Activated naive CD4-positive, alpha-beta T cell treated with anti-CD3 and anti-CD28 coated beads, Interleukin-2, amount 10 ng/mL, durations not matched to agents 7 days and 5 days (primary cell): ENCODE data around the gene RAX2.
A peak's percentile ranks its signal among the peaks of the same experiment; 100 is the strongest.

Source experiments
- CTCF ChIA-PET: fragments of 350-600 bp; sonication (Branson Sonifier 250); formaldehyde crosslinking; loops from one replicate; lab custom pipeline; 2021; ENCODE audit warnings: antibody characterized with exemption; lab: Charles Lee
- DNase-seq: peaks from one replicate; pipeline ENCODE4 v3.0.0-alpha.2; 2020
- H3K27ac Mint-ChIP-seq: one replicate; pipeline ENCODE4 v1.8.0; 2021; ENCODE audit warnings: mild to moderate bottlenecking, moderate library complexity, mixed read lengths
- H3K27me3 Mint-ChIP-seq: one replicate; pipeline ENCODE4 v1.8.0; 2021; ENCODE audit warnings: mild to moderate bottlenecking, mixed read lengths
- H3K36me3 Mint-ChIP-seq: one replicate; pipeline ENCODE4 v1.8.0; 2021; ENCODE audit warnings: mixed read lengths
- H3K4me1 Mint-ChIP-seq: one replicate; pipeline ENCODE4 v1.8.0; 2021; ENCODE audit warnings: mixed read lengths
- H3K4me3 Mint-ChIP-seq: one replicate; pipeline ENCODE4 v1.8.0; 2021; ENCODE audit warnings: mild to moderate bottlenecking, moderate library complexity, mixed read lengths
- H3K9me3 Mint-ChIP-seq: one replicate; pipeline ENCODE4 v1.8.0; 2021; ENCODE audit warnings: mixed read lengths

Gene RAX2

GRCh38 chr19:3790941-3791340, 18.9 kb upstream of the RAX2 start:
- no peak overlapping the region for H3K4me3 Mint-ChIP-seq
- peaks cover 2% of the 10 kb centered on the region for H3K9me3 Mint-ChIP-seq
- DNase-seq, result no peak
- peaks cover 9% of the 10 kb centered on the region for H3K4me1 Mint-ChIP-seq
- H3K27me3 Mint-ChIP-seq, result peaks cover 39% of the 10 kb centered on the region
- H3K27ac Mint-ChIP-seq, result no peak overlapping the region
- peaks cover 2% of the 10 kb centered on the region for H3K36me3 Mint-ChIP-seq
- CTCF ChIA-PET, result no interaction called here

- no peak for DNase-seq
- CTCF ChIA-PET, result no interaction called here
- peaks cover 4% of the 10 kb centered on the region for H3K36me3 Mint-ChIP-seq
- peaks cover 43% of the 10 kb centered on the region for H3K27me3 Mint-ChIP-seq
- no peak overlapping the region for H3K27ac Mint-ChIP-seq
- H3K9me3 Mint-ChIP-seq, result peaks cover 2% of the 10 kb centered on the region
- no peak overlapping the region for H3K4me3 Mint-ChIP-seq
- peaks cover 11% of the 10 kb centered on the region for H3K4me1 Mint-ChIP-seq
Observed at GRCh38 chr19:3790209-3790734, 18.2 kb upstream of the RAX2 start.

- Mint-ChIP-seq H3K4me3 (no peak overlapping the region), H3K4me1 (peaks cover 19% of the 10 kb centered on the region), H3K27me3 (peaks cover 53% of the 10 kb centered on the region), H3K27ac (peak overlapping the region; percentile 21), H3K9me3 (peaks cover 2% of the 10 kb centered on the region), H3K36me3 (peaks cover 7% of the 10 kb centered on the region)
- CTCF ChIA-PET, result no interaction called here
- no peak for DNase-seq
Observed at GRCh38 chr19:3788996-3789778, 17.2 kb upstream of the RAX2 start.

GRCh38 chr19:3785938-3786824, 14.2 kb upstream of the RAX2 start, which contains the start of gene MATK:
Gene MATK (minus strand): TSS chr19:3786381. CDS start chr19:3785135, 1,246 bp downstream.
- Mint-ChIP-seq H3K27me3 (peaks cover 47% of the 10 kb centered on the region), H3K4me3 (peak within 1 kb of the TSS; percentile 76), H3K4me1 (peaks cover 24% of the 10 kb centered on the region), H3K9me3 (peaks cover 15% of the 10 kb centered on the region), H3K36me3 (peaks cover 30% of the 10 kb centered on the region), H3K27ac (peak within 1 kb of the TSS; percentile 26)
- CTCF ChIA-PET, result no interaction called here
- peak; percentile 50 for DNase-seq

- DNase-seq, result peak; percentile 52
- Mint-ChIP-seq H3K27me3 (peaks cover 40% of the 10 kb centered on the region), H3K9me3 (peaks cover 20% of the 10 kb centered on the region), H3K4me1 (peaks cover 24% of the 10 kb centered on the region), H3K4me3 (peak overlapping the region; percentile 76), H3K36me3 (peaks cover 33% of the 10 kb centered on the region), H3K27ac (peak overlapping the region; percentile 26)
- CTCF ChIA-PET, result no interaction called here
Observed at GRCh38 chr19:3785451-3785937, 13.5 kb upstream of the RAX2 start.

GRCh38 chr19:3784607-3785450, 12.8 kb upstream of the RAX2 start:
- Mint-ChIP-seq H3K36me3 (peaks cover 32% of the 10 kb centered on the region), H3K27ac (peak overlapping the region; percentile 55), H3K9me3 (peaks cover 20% of the 10 kb centered on the region), H3K4me1 (peaks cover 24% of the 10 kb centered on the region), H3K27me3 (peaks cover 33% of the 10 kb centered on the region), H3K4me3 (peak overlapping the region; percentile 76)
- DNase-seq, result no peak
- CTCF ChIA-PET, result interaction anchor here (1.2 to 2.5 kb wide), 3 partner anchors 34 to 64 kb away, joined by 3 to 10 read pairs (median 8); no protein-coding TSS in a partner anchor

- peaks cover 27% of the 10 kb centered on the region for H3K27me3 Mint-ChIP-seq
Observed at GRCh38 chr19:3783660-3784584, 11.9 kb upstream of the RAX2 start.

GRCh38 chr19:3782903-3783302, 10.9 kb upstream of the RAX2 start:
- Mint-ChIP-seq H3K4me1 (peaks cover 22% of the 10 kb centered on the region), H3K27me3 (peaks cover 26% of the 10 kb centered on the region), H3K36me3 (peaks cover 32% of the 10 kb centered on the region), H3K4me3 (no peak overlapping the region), H3K27ac (no peak overlapping the region), H3K9me3 (peaks cover 20% of the 10 kb centered on the region)
- CTCF ChIA-PET, result interaction anchor here (1.3 to 2.5 kb wide), 2 partner anchors 15 to 39 kb away, joined by 3 to 10 read pairs; no protein-coding TSS in a partner anchor
- DNase-seq, result no peak

More at GRCh38 chr19:3783660-3784584, 11.9 kb upstream of the RAX2 start:
- Mint-ChIP-seq H3K27ac (peak overlapping the region; percentile 55), H3K4me3 (peak overlapping the region; percentile 76), H3K9me3 (peaks cover 20% of the 10 kb centered on the region), H3K4me1 (peaks cover 23% of the 10 kb centered on the region), H3K36me3 (peaks cover 32% of the 10 kb centered on the region)
- CTCF ChIA-PET, result interaction anchor here (1.2 to 2.5 kb wide), 4 partner anchors 16 to 65 kb away, joined by 3 to 10 read pairs (median 6); no protein-coding TSS in a partner anchor
- DNase-seq, result peak; percentile 45

- no peak for DNase-seq
- Mint-ChIP-seq H3K27ac (no peak overlapping the region), H3K9me3 (peaks cover 20% of the 10 kb centered on the region), H3K27me3 (peaks cover 26% of the 10 kb centered on the region), H3K4me1 (peaks cover 22% of the 10 kb centered on the region), H3K36me3 (peaks cover 32% of the 10 kb centered on the region), H3K4me3 (no peak overlapping the region)
- CTCF ChIA-PET, result interaction anchor here (2.5 kb wide), 1 partner anchor 40 kb away, joined by 10 read pairs; no protein-coding TSS in a partner anchor
Observed at GRCh38 chr19:3782330-3782729, 10.3 kb upstream of the RAX2 start.

GRCh38 chr19:3781603-3782002, 9.6 kb upstream of the RAX2 start:
- Mint-ChIP-seq H3K36me3 (peaks cover 32% of the 10 kb centered on the region), H3K27ac (no peak overlapping the region), H3K4me1 (peaks cover 18% of the 10 kb centered on the region), H3K4me3 (no peak overlapping the region), H3K27me3 (peaks cover 19% of the 10 kb centered on the region), H3K9me3 (peaks cover 20% of the 10 kb centered on the region)
- CTCF ChIA-PET, result no interaction called here
- no peak for DNase-seq

- Mint-ChIP-seq H3K4me1 (peaks cover 17% of the 10 kb centered on the region), H3K27me3 (peaks cover 17% of the 10 kb centered on the region), H3K36me3 (peaks cover 32% of the 10 kb centered on the region), H3K27ac (no peak overlapping the region), H3K4me3 (no peak overlapping the region), H3K9me3 (peaks cover 20% of the 10 kb centered on the region)
- peak; percentile 33 for DNase-seq
- CTCF ChIA-PET, result no interaction called here
Observed at GRCh38 chr19:3780786-3781304, 8.8 kb upstream of the RAX2 start.
